Measurements from ENCODE around the gene RIPOR3. TPM values are rescaled to one million over a fixed set of nuclear protein-coding genes. Genes with fewer than 3 reads are reported as not detected.
"Not testable (repeated sequence)": the region's sequence is repeated elsewhere in the genome, so short reads cannot be mapped to it uniquely, and the experiment has no call there.

Gene RIPOR3
- polyA plus RNA-seq, 1 donor (not counting 4 experiments of a cell fraction or from before 2014, with no cell fraction given), result 0.10 TPM

DNA sequence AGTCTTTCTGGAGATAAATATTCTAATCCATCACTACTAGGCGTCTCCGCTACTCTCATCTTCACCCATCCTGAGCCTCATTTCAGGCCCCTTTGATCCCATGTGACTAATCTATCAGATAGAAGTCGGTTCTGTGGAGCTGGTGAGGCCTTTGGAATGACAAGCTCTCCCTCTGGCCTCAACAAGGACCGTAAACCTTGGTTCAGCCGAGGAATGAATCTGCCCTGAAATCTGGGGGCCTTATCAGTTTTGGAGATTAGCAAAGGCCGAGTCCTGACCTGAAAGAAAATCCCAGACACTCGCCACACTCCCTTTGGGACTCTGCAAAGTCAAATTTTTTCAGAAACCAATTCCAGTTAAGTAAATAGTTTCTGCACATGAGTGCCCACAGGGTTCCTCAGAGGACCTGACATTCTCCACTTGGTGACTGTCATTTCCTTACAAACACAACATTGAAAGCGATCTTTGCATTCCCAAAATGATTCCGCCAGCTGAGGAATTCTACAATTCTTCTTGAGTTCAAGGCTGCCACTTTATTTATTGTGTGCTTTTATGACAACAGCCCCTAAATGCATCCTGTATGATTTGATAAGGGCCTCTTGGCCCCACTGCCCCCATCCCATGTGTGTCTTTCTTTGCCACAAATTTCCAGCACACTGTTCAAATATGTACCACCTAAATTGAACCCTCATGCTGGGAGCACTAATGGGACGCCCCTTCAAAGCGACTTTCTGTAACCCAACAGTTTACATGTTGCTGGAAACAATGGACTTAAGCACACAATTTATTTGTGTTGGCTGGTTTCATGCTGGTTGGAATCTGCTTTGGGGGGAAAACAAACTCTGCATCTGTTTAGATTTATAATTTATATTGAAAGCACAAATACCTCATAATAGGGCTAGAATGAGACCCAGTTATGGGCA is 10.0 kb upstream of the RIPOR3 start:
- no peaks in the 10 kb centered on the region for H4K20me1 ChIP-seq (ENCODE audit: control insufficient read depth, extremely low read depth, insufficient read depth, low read length)

GRCh38 chr20:50699688-50700087 is 8.3 kb upstream of the RIPOR3 start:
- Histone ChIP-seq H3K27me3 (ENCODE audit: control insufficient read depth, extremely low read depth, insufficient read depth, low read length) (no peaks in the 10 kb centered on the region), H3K79me2 (ENCODE audit: control insufficient read depth, insufficient read depth, low read length) (no peaks in the 10 kb centered on the region), H3K27ac (ENCODE audit: control insufficient read depth, insufficient read depth, low read length) (no peak overlapping the region), H3K4me1 (ENCODE audit: control insufficient read depth, extremely low read depth, insufficient read depth, low read length) (no peaks in the 10 kb centered on the region), H4K20me1 (ENCODE audit: control insufficient read depth, extremely low read depth, insufficient read depth, low read length) (no peaks in the 10 kb centered on the region), H3K36me3 (ENCODE audit: control insufficient read depth in 2 of 2, extremely low read depth in 1 of 2, insufficient read depth in 2 of 2, low read length in 2 of 2) (no peaks in the 10 kb centered on the region), H3K9ac (ENCODE audit: control insufficient read depth, extremely low read depth, insufficient read depth, low read length) (no peak overlapping the region), H3K4me2 (ENCODE audit: control insufficient read depth, extremely low read depth, insufficient read depth, low read depth, low read length) (no peak overlapping the region), H2AFZ (ENCODE audit: control insufficient read depth, low read length) (no peak overlapping the region), H3K4me3 (ENCODE audit: control insufficient read depth in 2 of 3, extremely low read depth in 1 of 3, insufficient read depth in 2 of 3, low read depth in 1 of 3, low read length in 3 of 3) (no peak overlapping the region), H3K9me3 (ENCODE audit: control insufficient read depth, low read depth, low read length) (no peaks in the 10 kb centered on the region), H3K9me1 (ENCODE audit: control insufficient read depth, extremely low read depth, insufficient read depth, low read length) (no peaks in the 10 kb centered on the region)
- DNase-seq (ENCODE audit: low read depth, low spot score) (no peak), FAIRE-seq (no peak)
- dilution Hi-C loops (cut with MboI; ENCODE audit: extremely low pct_ligation_motif_present, low sequenced_read_pairs), result no loop called here
- no peak for TF ChIP-seq EZH2 (IDR thresholded peaks at IDR 0.05; ENCODE audit: low read length)
- TF ChIP-seq, protein P1, sequence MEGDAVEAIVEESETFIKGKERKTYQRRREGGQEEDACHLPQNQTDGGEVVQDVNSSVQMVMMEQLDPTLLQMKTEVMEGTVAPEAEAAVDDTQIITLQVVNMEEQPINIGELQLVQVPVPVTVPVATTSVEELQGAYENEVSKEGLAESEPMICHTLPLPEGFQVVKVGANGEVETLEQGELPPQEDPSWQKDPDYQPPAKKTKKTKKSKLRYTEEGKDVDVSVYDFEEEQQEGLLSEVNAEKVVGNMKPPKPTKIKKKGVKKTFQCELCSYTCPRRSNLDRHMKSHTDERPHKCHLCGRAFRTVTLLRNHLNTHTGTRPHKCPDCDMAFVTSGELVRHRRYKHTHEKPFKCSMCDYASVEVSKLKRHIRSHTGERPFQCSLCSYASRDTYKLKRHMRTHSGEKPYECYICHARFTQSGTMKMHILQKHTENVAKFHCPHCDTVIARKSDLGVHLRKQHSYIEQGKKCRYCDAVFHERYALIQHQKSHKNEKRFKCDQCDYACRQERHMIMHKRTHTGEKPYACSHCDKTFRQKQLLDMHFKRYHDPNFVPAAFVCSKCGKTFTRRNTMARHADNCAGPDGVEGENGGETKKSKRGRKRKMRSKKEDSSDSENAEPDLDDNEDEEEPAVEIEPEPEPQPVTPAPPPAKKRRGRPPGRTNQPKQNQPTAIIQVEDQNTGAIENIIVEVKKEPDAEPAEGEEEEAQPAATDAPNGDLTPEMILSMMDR (optimal IDR thresholded peaks at IDR 0.05 in 1 of 3, IDR thresholded peaks at IDR 0.05 in 1 of 3, conservative IDR thresholded peaks at IDR 0.05 in 1 of 3; ENCODE audit: extremely low read depth in 1 of 3, insufficient read depth in 2 of 3, low read length in 3 of 3), result no peak

More for the DNA sequence above, 10.0 kb upstream of the RIPOR3 start:
- FAIRE-seq (no peak), DNase-seq (ENCODE audit: low read depth, low spot score) (no peak)
- TF ChIP-seq, protein P1 (optimal IDR thresholded peaks at IDR 0.05 in 1 of 3, IDR thresholded peaks at IDR 0.05 in 1 of 3, conservative IDR thresholded peaks at IDR 0.05 in 1 of 3; ENCODE audit: extremely low read depth in 1 of 3, insufficient read depth in 2 of 3, low read length in 3 of 3), result no peak
- TF ChIP-seq EZH2 (IDR thresholded peaks at IDR 0.05; ENCODE audit: low read length), result no peak
- Histone ChIP-seq H3K9me1 (ENCODE audit: control insufficient read depth, extremely low read depth, insufficient read depth, low read length) (no peaks in the 10 kb centered on the region), H3K36me3 (ENCODE audit: control insufficient read depth in 2 of 2, extremely low read depth in 1 of 2, insufficient read depth in 2 of 2, low read length in 2 of 2) (no peaks in the 10 kb centered on the region), H3K4me3 (ENCODE audit: control insufficient read depth in 2 of 3, extremely low read depth in 1 of 3, insufficient read depth in 2 of 3, low read depth in 1 of 3, low read length in 3 of 3) (no peak overlapping the region), H3K27ac (ENCODE audit: control insufficient read depth, insufficient read depth, low read length) (no peak overlapping the region), H3K9ac (ENCODE audit: control insufficient read depth, extremely low read depth, insufficient read depth, low read length) (no peak overlapping the region), H3K9me3 (ENCODE audit: control insufficient read depth, low read depth, low read length) (no peaks in the 10 kb centered on the region), H3K27me3 (ENCODE audit: control insufficient read depth, extremely low read depth, insufficient read depth, low read length) (peaks cover 3% of the 10 kb centered on the region), H3K4me2 (ENCODE audit: control insufficient read depth, extremely low read depth, insufficient read depth, low read depth, low read length) (no peak overlapping the region), H3K4me1 (ENCODE audit: control insufficient read depth, extremely low read depth, insufficient read depth, low read length) (no peaks in the 10 kb centered on the region), H2AFZ (ENCODE audit: control insufficient read depth, low read length) (no peak overlapping the region), H3K79me2 (ENCODE audit: control insufficient read depth, insufficient read depth, low read length) (no peaks in the 10 kb centered on the region)
- dilution Hi-C loops (cut with MboI; ENCODE audit: extremely low pct_ligation_motif_present, low sequenced_read_pairs), result no loop called here

DNA sequence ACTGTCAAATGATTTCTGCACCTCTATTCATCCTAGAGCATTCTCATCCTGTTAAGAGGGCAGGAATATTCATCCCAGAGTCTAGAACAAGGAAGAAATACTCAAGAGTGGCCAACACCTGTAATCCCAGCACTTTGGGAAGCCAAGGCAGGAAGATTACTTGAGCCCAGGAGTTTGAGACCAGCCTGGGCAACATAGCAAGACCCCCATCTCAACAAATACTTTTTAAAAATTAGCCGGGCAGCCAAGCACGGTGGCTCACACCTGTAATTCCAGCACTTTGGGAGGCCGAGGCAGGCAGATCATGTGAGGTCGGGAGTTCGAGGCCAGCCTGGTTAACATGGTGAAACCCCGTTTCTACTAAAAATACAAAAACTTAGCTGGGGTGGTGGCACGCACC is 6.9 kb upstream of the RIPOR3 start:
- H3K36me3 ChIP-seq (ENCODE audit: control insufficient read depth in 2 of 2, extremely low read depth in 1 of 2, insufficient read depth in 2 of 2, low read length in 2 of 2); H3K9ac ChIP-seq (ENCODE audit: control insufficient read depth, extremely low read depth, insufficient read depth, low read length); H3K4me2 ChIP-seq (ENCODE audit: control insufficient read depth, extremely low read depth, insufficient read depth, low read depth, low read length); dilution Hi-C loops (cut with MboI; ENCODE audit: extremely low pct_ligation_motif_present, low sequenced_read_pairs); H3K79me2 ChIP-seq (ENCODE audit: control insufficient read depth, insufficient read depth, low read length); H3K9me1 ChIP-seq (ENCODE audit: control insufficient read depth, extremely low read depth, insufficient read depth, low read length); H3K27ac ChIP-seq (ENCODE audit: control insufficient read depth, insufficient read depth, low read length); H3K9me3 ChIP-seq (ENCODE audit: control insufficient read depth, low read depth, low read length); H3K4me1 ChIP-seq (ENCODE audit: control insufficient read depth, extremely low read depth, insufficient read depth, low read length); H3K4me3 ChIP-seq (ENCODE audit: control insufficient read depth in 2 of 3, extremely low read depth in 1 of 3, insufficient read depth in 2 of 3, low read depth in 1 of 3, low read length in 3 of 3); H2AFZ ChIP-seq (ENCODE audit: control insufficient read depth, low read length); H4K20me1 ChIP-seq (ENCODE audit: control insufficient read depth, extremely low read depth, insufficient read depth, low read length); H3K27me3 ChIP-seq (ENCODE audit: control insufficient read depth, extremely low read depth, insufficient read depth, low read length); DNase-seq (ENCODE audit: low read depth, low spot score); FAIRE-seq: not testable (repeated sequence)
